Skeletal muscle tissue (tissue), 4 donors: ENCODE measurements around the gene PSG6. TPM values are rescaled to one million over a fixed set of nuclear protein-coding genes. Genes with fewer than 3 reads are reported as not detected.
"Not testable (repeated sequence)": the region's sequence is repeated elsewhere in the genome, so short reads cannot be mapped to it uniquely, and the experiment has no call there.

Source experiments
- H3K27ac ChIP-seq: one replicate; pipeline ENCODE4 v1.7.0; 2013; ENCODE audit warnings: mild to moderate bottlenecking, low read depth, low read length, inconsistent platforms
- H3K27me3 ChIP-seq, 3 donors: one replicate each; pipeline ENCODE4 v1.7.0; 2013; ENCODE audit warnings: low read length in 3 of 3; ENCODE audit not compliant: control insufficient read depth in 3 of 3, insufficient read depth in 3 of 3
- H3K36me3 ChIP-seq, 3 donors: one replicate each; pipeline ENCODE4 v1.7.0; 2013; ENCODE audit warnings: low read length in 3 of 3; ENCODE audit not compliant: control insufficient read depth in 3 of 3, insufficient read depth in 3 of 3
- H3K4me1 ChIP-seq, 3 donors: one replicate each; pipeline ENCODE4 v1.7.0; 2013; ENCODE audit warnings: low read length in 3 of 3, mild to moderate bottlenecking in 3 of 3; ENCODE audit not compliant: control insufficient read depth in 3 of 3, insufficient read depth in 3 of 3
- H3K4me3 ChIP-seq, 3 donors: one replicate each; pipeline ENCODE4 v1.7.0; 2013; ENCODE audit warnings: low read length in 3 of 3
- H3K9ac ChIP-seq, 3 donors: one replicate each; pipeline ENCODE4 v1.7.0; 2013; ENCODE audit warnings: low read length in 3 of 3, mild to moderate bottlenecking in 3 of 3, moderate library complexity in 2 of 3, low read depth in 1 of 3
- H3K9me3 ChIP-seq, 3 donors: one replicate each; pipeline ENCODE4 v1.7.0; 2013; ENCODE audit warnings: low read length in 3 of 3; ENCODE audit not compliant: control insufficient read depth in 3 of 3
- total RNA-seq: library from RNA; depleted of rRNA; stranded (reverse); fragments of >200 nt; gene quantifications from one replicate; pipeline ENCODE4 v1.2.3, GENCODE V29; 2014
- donor health status: Osteomylitis.

Gene PSG6
- total RNA-seq, 1 donor from 2014 or later: not detected

DNA sequence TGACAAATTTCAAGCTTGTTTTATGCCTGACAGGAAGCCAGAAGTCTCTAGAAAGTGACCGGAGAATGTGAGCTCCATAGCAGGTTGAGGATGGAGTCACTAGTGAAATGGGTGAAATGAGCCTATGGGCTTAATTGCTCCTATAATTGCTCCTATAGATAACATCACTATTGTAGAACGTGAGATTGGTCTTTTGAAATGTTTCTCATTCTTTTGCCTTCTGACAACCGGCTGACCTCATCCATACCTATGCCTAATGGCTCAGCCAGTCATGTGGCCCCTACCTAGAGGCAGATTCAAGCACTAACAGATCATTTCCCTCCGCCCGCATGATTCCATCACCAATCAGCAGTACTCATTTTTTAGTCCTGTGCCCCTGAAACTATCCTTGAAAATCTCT, 4.2 kb downstream of the PSG6 start:
- not testable (repeated sequence) for H3K9me3 ChIP-seq, H3K27ac ChIP-seq, H3K4me3 ChIP-seq, H3K4me1 ChIP-seq, H3K36me3 ChIP-seq, H3K27me3 ChIP-seq, H3K9ac ChIP-seq

DNA sequence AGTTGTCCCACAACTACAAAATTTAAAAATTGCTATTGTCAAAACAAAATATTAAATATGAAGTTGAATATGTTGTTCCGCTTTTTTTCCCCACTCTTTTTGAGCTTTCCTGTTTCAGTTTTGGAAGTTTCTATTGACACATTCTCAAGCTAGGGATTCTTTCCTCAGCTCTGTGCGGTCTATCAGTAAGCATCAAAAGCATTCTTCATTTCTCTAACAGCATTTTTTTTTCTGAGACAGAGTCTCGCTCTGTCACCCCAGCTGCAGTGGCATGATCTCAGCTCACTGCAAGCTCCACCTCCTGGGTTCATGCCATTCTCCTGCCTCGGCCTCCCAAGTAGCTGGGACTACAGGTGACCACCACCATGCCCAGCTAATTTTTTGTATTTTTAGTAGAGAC, 4.8 kb downstream of the PSG6 start:
- H3K9ac ChIP-seq, H3K27ac ChIP-seq, H3K9me3 ChIP-seq, H3K27me3 ChIP-seq, H3K4me3 ChIP-seq, H3K4me1 ChIP-seq, H3K36me3 ChIP-seq: not testable (repeated sequence)

DNA sequence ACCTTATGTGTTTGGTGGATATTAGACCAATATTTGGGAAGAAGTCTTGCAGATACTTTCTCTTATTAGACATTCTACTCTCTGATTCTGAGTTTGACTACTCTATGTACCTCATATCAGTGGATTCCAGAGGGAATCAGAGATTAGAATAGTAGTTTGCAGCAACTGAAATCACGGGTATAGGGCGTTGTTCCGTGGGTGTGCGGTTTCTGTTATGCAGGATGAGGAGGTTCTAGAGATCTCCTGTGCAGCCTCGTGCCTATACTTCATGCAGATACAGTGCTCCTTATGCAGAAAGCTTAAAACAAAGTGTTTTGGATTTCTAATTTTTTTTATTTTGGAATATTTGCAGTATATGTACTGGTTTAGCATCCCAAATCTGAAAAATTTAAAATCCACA, 6.0 kb downstream of the PSG6 start:
- H3K36me3 ChIP-seq: not testable (repeated sequence)

DNA sequence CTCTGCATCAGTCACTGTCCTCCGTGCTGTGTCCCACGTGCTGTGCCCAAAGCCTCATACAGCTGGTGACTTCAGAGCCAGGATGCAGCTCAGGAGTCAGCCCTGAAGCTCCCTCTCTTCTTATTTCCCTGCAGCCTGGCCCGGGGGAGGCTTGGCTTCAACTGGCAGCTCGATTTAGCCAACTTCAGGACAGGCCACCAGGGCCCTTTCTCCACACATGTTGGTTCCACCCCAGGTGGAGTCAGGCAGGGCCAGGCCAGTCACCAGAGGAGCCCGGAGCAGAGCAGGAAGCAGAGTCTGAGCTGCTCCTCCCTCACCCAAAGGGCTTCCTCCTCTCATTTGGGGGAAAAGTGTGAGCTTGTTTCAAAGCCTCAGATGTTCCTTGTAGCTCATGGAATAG, 11.5 kb downstream of the PSG6 start:
- not testable (repeated sequence) for H3K36me3 ChIP-seq, H3K9me3 ChIP-seq, H3K9ac ChIP-seq, H3K27ac ChIP-seq, H3K27me3 ChIP-seq, H3K4me1 ChIP-seq, H3K4me3 ChIP-seq

More for the DNA sequence above, 6.0 kb downstream of the PSG6 start:
- not testable (repeated sequence) for H3K9me3 ChIP-seq, H3K9ac ChIP-seq, H3K4me1 ChIP-seq, H3K4me3 ChIP-seq, H3K27ac ChIP-seq, H3K27me3 ChIP-seq

DNA sequence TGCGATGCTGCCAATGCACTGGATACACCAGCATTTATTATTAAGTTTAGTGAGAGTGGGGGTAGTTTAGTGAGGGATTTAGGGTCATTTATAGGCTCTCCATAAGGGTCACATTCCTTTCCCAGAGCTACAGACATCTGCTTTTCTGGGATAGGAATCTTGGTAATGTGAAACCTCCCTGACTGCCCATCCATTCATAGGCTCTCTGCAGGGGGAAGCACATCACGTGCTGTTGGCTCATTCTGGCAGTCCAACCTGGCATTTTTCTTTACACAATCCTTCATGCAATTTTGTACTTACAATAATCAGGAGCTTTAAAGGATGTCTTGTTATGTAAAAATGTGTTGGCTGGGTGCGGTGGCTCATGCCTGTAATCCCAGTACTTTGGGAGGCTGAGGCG, 17.1 kb downstream of the PSG6 start:
- not testable (repeated sequence) for H3K9ac ChIP-seq, H3K36me3 ChIP-seq, H3K27me3 ChIP-seq, H3K9me3 ChIP-seq, H3K4me1 ChIP-seq, H3K27ac ChIP-seq, H3K4me3 ChIP-seq

DNA sequence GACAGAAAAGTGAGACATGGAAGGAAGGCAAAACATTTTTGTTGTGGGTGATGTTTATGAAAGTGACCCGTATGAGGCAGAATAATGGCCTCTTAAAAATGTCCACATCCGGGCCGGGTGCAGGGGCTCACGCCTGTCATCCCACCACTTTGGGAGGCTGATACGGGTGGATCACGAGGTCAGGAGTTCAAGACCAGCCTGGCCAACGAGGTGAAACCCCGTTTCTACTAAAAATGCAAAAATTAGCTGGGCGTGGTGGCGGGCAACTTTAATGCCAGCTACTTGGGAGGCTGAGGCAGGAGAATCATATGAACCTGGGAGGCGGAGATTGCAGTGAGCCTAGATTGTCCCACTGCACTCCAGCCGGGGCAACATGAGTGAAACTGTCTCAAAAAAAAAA, 18.0 kb downstream of the PSG6 start:
- H3K4me1 ChIP-seq, H3K36me3 ChIP-seq, H3K27ac ChIP-seq, H3K9me3 ChIP-seq, H3K4me3 ChIP-seq, H3K27me3 ChIP-seq, H3K9ac ChIP-seq: not testable (repeated sequence)

DNA sequence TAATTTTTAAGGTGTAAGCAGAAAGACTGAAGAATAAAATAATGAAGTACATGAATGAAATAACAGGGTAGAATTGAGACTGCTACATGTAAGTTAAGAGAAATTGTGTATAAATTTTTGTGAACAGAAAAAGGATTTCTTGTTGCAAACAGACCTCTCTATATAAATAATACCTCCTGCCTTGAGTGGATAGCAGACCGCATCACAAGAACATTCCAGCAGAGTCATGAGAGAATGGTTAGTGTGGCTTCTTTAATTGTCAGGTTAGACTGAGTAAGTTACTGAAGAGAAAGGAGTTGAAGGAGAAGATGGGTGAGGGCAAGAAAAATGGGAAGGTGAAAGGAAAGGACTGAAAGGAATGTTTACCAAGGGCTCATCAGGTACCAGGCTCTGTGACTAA, 18.6 kb downstream of the PSG6 start:
- H3K36me3 ChIP-seq, H3K4me1 ChIP-seq, H3K9me3 ChIP-seq, H3K27me3 ChIP-seq, H3K4me3 ChIP-seq, H3K27ac ChIP-seq, H3K9ac ChIP-seq: not testable (repeated sequence)

DNA sequence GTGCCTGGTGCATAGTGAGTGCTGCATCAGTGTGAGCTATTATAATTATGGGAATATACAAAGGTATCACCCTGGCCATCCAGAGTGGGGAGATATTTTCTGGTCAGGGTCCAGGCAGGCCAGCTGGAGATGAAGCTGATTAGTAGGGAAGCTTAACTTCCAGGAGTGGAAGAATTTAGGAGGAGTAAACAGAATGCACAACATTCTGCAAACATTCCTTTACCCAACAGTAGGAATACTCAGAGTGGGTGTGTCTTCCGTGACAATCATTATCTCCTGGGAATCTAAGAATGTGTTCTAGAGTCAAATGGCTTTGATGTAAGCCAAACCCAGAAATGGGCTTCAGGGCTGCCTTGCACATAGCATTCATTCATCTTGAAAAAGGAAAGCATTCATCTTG, 19.0 kb downstream of the PSG6 start:
- not testable (repeated sequence) for H3K27me3 ChIP-seq, H3K36me3 ChIP-seq, H3K9ac ChIP-seq, H3K4me1 ChIP-seq, H3K4me3 ChIP-seq, H3K27ac ChIP-seq, H3K9me3 ChIP-seq

DNA sequence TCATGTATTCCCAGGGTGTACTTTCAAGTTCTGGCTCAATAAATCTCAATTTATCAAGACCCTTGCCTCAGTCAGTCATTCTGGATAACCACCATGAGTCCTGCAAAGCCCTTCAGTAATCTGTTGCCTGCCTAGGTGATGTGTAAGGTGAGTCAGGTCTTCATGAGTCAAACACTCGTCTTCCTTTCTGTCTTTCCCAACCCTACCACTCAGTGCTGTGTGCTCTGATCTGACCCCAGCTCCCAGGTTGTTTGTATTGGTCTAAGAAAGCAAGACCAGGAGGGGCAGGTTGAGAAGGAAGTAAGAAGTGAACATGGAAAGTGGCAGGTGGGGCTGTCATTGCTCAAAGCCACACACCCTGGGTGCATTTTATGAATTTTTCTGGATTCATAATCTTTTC, 20.0 kb downstream of the PSG6 start:
- not testable (repeated sequence) for H3K4me1 ChIP-seq, H3K27me3 ChIP-seq, H3K9me3 ChIP-seq, H3K9ac ChIP-seq, H3K36me3 ChIP-seq, H3K4me3 ChIP-seq, H3K27ac ChIP-seq

DNA sequence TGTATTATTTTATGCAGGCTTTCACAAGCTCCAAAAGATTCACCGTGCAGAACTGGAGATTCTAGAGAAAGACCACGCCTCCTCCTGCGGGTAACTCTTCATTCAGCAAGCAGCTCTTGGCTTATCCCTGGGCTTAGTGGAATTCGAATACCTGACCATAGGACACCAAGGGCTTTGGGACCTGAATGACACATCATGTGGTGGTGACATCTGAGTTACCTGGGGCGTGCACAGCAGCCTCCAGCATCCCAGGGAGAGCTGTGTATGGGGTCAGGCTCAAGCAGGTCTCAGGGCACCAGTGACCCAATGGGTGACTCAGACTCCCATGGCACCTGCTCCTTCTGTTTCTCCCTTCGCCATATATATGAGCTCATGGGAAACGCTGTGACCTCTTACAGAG, 27.2 kb downstream of the PSG6 start:
- not testable (repeated sequence) for H3K27ac ChIP-seq, H3K36me3 ChIP-seq, H3K27me3 ChIP-seq, H3K4me1 ChIP-seq, H3K9ac ChIP-seq, H3K4me3 ChIP-seq, H3K9me3 ChIP-seq

DNA sequence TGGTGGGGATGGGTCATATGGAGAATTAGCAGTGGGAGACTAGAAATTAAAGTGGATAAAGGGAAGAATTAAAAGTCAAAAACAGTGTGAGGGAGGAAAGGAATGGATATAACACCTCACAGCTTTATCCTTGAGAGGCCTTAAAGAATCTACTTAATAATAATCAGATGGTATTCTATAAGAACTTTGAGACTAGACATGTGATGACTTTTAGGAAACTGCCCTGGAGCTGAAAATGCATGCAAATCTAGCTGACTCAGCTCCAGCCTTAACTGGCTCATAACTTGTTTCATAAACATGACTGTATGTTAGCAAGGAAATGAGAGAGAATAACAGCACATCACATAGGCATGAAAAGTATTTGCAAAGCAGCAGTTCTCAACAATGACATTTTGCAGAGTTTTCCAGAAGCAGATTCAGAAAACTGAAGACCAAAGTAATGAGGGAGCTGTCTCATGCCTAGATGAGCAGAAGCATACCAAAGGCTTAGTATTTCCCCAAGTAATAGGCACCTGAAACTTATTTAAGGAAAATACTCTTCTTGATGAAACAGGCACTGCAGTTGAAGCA, 29.7 kb downstream of the PSG6 start:
- not testable (repeated sequence) for H3K27me3 ChIP-seq, H3K9me3 ChIP-seq, H3K36me3 ChIP-seq, H3K27ac ChIP-seq, H3K9ac ChIP-seq, H3K4me3 ChIP-seq, H3K4me1 ChIP-seq
